ENCODE measurements around the gene NTSR1.

Gene NTSR1

DNA sequence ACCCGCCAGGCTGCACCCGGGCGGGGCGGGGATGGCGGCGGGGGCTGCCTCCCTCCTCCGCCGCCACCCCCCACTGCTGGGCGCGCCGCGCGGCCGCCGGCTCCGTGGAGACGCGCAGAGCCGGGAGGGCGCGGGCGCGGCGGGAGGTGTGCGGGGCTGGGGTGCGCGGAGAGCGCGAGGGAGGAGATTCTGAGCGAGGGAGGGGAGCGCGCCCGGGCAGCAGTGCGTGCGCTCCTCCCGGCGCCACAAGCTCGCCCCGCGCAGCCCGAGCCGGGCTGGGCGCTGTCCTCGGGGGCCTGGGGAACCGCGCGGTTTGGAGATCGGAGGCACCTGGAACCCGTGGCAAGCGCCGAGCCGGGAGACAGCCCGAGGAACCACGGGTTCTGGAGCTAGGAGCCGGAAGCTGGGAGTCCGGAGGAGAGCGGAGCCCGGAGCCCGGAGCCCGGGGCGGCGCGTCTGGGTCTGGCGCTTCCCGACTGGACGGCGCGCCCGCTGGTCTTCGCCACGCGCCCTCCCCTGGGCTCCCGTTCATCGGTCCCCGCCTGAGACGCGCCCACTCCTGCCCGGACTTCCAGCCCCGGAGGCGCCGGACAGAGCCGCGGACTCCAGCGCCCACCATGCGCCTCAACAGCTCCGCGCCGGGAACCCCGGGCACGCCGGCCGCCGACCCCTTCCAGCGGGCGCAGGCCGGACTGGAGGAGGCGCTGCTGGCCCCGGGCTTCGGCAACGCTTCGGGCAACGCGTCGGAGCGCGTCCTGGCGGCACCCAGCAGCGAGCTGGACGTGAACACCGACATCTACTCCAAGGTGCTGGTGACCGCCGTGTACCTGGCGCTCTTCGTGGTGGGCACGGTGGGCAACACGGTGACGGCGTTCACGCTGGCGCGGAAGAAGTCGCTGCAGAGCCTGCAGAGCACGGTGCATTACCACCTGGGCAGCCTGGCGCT lies at the start of gene NTSR1:
NTSR1 (plus strand) TSS at position 246 of the 946 bp plus-strand sequence; CDS start at position 618, 372 bp downstream.
- DNase-seq = no peak

- DNase-seq = no peak
These were observed 49.0 kb upstream of the NTSR1 start for GRCh38 chr20:62659488-62660239.

- no peak for DNase-seq
These were observed 48.4 kb upstream of the NTSR1 start for GRCh38 chr20:62660240-62660615.

DNA sequence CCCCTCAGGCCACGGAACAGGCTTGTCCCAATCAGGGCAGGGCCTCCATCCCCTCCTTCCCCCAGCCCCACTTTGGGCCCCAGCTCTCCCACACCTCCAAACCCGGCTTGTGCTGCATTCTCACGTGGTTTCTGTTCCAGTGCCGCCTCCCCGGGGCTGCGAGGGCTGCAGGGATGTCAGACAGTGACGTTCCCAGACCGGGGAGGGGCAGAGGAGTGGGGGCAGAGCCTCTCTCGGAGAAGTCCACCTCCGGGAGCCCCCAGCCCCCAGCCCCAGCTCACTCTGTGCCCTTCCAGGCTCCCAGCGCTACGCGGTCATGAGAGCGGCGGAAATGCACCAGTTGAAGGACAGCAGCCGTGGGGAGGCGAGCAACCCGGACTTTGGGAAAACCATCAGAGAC lies 47.9 kb upstream of the NTSR1 start:
- DNase-seq = no peak

DNA sequence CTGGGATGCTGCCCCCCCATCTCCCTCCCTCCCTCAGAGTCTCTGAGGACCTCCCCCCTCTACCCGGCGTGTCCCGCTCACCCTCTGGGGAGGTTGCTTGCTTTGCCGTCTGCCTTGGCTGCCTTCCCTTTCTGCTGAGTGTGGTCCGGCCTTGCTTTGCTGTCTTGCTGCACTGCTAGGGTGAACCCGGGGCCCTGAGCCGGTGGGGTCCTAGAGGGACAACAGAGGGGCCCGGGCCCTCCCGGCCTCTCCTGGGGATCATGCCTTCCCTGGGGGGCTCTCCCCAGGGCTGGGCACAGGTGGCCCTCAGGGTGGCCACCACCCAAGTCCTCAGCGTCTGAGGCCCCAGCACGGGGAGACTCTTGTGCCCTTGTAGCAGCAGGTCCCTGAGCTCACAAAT lies 47.0 kb upstream of the NTSR1 start:
- no peak for DNase-seq

- no peak for DNase-seq
These were observed 46.2 kb upstream of the NTSR1 start for GRCh38 chr20:62662422-62662821.

DNA sequence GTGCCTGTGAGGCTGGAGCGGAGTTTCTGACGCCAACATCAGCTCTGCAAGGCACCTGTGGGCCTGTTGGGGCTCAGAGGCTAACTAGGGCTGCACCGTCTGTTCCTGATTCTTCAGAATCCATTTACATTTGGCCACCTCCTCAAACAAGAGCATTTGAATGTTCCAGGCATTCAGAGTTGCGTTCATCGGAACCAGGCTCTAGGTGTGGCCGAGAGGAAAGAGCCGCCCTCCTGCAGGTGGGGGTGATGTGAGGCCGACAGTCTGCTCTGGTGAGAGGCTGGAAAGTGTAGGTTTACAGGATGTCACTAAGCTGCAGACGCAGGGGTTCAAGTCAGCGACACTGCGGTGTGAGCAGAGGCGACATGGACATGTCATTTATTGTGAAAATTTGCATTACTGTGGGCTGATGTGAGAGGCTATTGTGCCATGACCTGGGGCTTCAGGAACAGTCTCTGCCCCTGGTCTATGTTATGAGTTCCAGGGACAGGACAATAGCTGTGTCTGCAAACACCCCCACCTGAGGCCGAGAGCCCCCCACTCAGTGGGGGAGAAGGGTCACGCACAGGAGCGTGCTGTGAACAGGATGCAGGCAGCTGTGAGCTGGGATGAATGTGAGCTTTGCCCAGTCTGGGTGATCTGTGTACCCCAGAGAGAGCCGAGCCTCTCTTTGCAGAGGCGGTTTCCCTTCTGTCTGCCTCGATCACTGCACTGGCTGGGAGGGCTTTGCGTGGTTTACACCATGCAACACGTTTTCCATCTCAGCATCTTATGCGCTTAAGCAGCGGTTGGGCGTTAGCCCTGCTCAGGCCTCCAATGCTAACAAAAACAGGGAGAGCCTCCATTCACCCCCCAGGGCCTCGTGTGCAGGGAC lies 45.3 kb upstream of the NTSR1 start:
- no peak for DNase-seq

- no peak for DNase-seq
These were observed 44.3 kb upstream of the NTSR1 start for GRCh38 chr20:62664019-62664971.

DNA sequence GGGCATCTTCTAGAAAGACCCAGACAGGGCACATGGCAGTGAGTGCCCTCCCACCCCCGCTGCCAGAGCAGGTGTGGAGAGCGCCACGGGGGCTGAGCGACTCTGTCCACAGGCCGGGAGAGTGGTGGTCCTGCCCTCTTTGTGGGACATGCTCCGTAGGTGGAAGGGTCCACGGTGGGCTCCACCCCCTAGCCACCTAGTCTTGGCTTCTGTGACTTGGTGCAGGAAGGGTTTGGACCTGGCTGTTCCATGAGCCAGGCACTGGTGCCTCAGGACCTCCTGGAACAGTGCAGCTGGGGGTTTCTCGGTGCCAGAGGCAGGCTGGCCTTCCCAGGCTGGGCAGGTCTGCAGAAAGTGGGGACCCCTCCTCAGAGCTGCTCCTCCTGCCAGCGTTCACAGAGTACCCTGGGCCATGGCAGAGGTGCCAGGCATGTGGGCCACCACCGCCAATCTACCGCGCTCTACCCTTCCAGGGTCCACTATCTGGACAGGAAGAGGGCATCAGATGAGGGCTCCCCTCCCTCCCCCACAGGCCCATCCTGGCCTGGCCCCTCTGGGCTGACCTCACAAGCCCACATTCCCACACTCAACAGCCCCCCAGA lies 43.4 kb upstream of the NTSR1 start:
- no peak for DNase-seq

DNA sequence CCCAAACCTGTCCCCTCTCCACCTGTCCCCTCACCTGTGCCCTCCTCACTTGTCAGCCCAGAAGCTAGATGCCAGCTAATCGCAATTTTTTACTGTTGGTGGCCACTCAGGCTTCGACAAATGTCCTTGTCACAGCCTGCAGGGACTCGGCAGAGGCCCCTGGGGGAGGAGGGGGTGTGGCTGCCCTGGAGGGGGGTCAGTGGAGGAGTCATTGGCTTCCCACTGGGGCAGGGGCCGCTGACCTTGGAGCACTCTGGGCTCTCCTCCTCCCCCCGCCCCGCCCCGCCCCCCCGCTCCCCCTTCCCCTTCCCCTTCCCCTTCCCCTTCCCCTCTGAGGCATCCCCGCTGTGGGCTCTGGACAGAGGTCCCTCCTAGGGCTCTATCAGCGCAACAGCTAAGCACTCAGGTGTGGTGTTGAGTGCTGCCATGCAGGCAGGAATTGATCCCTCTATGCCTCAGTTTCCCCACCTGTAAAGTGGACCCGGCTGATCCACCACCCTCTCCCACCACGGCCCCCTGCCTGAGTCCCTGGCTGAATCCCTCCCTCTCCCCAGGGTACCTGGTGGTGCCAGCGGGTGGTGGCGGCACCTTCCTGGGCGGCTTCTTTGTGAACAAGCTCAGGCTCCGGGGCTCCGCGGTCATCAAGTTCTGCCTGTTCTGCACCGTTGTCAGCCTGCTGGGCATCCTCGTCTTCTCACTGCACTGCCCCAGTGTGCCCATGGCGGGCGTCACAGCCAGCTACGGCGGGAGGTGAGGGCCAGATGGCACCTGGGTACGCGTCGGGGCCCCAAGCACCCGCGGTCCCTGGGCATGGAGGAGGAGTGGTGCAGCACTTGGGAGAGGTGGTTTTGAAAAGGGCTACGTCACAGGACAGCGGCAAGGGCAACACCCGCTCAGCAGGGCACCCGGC lies 42.6 kb upstream of the NTSR1 start:
- peak; percentile 3 for DNase-seq

DNA sequence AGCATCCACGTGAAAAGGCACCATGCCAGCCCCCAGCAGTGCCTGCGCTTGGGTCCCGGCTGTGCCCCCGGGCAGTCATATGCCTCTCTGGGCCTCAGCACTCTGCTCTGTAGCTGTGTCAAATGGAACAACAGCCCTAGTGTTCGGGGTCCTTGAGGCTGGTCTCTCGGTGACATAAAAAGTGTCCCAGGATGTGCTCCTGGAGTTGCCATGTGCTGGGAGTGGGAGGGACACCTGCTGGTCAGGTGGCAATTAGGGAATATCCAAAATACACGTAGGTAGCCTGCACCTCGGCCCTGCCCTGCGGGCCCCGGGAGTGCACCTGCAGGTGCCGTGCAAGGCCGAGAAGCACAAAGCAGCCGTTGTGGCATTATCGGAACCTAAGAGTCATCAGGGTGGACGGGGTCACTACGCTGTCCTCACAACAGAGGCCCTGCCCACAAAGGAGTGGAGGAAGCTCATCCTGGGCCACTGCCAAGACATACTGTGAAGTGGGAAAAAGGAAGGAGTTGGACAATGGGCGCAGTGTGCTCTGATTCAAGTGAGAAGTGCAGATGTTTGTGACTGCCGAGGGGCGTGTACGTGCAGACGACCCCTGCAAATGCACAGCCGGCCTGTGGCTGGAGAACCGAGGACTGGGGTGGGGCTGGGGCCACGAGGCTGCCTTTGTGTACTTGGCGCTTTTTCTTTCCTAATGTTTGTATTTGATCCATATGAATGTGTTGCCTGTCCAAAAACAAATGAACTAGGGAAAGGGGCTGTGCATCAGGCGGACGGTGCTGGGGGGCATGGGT lies 41.7 kb upstream of the NTSR1 start:
- no peak for DNase-seq

DNA sequence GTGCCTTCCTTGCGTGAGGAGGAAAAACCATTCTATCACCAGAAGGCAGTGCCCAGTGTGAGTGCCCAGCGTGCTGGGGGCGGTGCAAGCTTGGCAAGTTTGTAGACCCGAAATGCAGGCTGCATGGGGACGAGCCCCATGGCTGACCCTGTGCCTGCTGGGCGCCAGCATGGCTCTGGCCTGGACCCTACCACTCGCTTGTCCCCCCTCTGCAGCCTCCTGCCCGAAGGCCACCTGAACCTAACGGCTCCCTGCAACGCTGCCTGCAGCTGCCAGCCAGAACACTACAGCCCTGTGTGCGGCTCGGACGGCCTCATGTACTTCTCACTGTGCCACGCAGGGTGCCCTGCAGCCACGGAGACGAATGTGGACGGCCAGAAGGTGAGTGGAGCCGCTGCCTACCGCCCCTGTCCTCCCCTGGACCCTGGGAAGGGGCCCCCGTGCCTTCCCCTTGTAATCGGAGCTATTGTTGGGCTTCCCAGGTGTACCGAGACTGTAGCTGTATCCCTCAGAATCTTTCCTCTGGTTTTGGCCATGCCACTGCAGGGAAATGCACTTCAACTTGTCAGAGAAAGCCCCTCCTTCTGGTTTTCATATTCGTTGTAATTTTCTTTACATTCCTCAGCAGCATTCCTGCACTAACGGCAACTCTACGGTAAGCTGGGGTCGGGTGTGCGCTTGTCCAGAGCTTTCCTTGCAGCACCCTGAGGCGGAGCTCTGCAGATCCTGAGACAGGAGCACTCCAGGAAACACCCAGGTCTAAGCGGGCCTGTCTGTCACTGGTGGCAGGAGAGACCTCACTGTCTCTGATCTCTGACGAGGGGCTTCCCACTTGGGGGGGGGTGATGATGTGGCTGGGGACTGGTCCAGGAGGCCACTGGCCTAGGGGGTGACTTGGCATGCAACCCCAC lies 40.9 kb upstream of the NTSR1 start:
- no peak for DNase-seq

GRCh38 chr20:62668441-62669027 lies 40.1 kb upstream of the NTSR1 start:
- peak; percentile 71 for DNase-seq

- no peak for DNase-seq
These were observed 39.4 kb upstream of the NTSR1 start for GRCh38 chr20:62669249-62669648.

DNA sequence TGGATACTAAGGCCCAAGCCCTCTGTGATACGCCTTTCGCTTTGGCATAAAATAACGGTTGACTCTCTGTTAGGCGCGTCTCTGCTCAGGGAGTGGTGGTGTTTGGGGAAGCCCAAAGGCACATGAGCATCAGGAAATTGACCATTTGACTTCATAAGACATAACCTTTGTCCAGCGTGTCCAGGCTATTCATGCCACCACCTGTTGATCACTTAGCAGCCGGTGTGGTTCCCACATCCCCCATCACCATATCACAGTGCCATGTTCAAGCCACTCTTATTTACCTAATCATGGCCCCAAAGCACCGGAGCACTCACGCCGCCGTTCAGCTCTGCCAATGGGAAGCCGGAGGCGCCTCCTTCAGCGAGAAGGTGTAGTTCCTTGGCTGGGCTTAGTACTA lies 38.5 kb upstream of the NTSR1 start:
- DNase-seq = no peak

DNA sequence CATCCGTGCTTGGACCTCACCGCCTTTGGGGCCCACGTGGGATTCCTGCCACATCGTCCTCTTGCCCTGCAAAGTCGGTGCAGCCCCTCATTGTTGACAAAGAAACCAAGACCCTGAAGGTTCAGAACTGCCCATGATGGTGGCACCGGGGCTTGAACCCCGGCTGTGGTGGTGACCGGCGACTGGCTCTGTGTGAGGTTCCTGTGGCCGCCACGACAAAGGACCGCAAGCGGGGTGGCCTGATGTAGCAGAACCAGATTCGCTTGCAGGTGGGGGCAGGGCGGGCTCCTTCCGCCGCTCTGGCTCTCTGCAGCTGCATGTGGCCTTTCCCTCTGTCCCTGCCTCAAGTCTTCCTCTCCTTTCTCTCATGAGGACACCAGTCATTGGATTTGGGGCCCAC lies 37.6 kb upstream of the NTSR1 start:
- no peak for DNase-seq

DNA sequence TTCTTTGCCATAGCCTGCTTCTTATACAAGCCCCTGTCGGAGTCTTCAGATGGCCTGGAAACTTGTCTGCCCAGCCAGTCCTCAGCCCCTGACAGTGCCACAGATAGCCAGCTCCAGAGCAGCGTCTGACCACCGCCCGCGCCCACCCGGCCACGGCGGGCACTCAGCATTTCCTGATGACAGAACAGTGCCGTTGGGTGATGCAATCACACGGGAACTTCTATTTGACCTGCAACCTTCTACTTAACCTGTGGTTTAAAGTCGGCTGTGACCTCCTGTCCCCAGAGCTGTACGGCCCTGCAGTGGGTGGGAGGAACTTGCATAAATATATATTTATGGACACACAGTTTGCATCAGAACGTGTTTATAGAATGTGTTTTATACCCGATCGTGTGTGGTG lies 36.9 kb upstream of the NTSR1 start:
- no peak for DNase-seq

DNA sequence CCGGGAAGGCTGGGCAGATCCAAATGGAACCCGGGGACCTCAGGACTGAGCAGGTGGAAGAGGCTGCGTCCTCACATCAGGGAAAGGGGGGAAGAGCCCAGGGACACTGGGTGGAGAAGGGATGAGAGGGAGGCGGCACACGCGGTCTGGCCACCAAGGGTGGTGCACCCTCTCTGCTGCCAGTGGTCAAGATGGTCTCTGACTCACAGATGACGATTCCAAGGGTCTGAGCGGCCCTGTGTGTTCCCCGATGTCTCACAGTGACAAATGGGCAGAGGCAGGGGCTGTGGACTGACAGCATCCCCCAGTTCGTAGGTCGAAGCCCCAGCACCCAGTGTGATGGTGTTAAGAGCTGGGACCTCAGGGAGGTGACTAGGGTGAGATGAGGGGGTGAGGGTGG lies 34.3 kb upstream of the NTSR1 start:
- DNase-seq = no peak

Measured in NCI-H1092 treated with DMSO at 0.1 percent for 48 hours (cell line).